Activated naive CD4-positive, alpha-beta T cell (primary cell): ENCODE results near the gene GRID2.

Source experiments
- DNase-seq, 4 experiments: peaks; one replicate each; lab custom pipeline; 2025; lab: John Stamatoyannopoulos, UW

GRID2 gene

GRCh38 chr4:93502991-93503390, 1199.2 kb downstream of the GRID2 start:
- no peak for DNase-seq

GRCh38 chr4:93513851-93514250, 1210.1 kb downstream of the GRID2 start:
- no peak for DNase-seq

GRCh38 chr4:93515208-93515607, 1211.4 kb downstream of the GRID2 start:
- no peak for DNase-seq

- no peak for DNase-seq
Measured at GRCh38 chr4:93529692-93530372, 1226.1 kb downstream of the GRID2 start.

GRCh38 chr4:93532234-93532633, 1228.5 kb downstream of the GRID2 start:
- DNase-seq = no peak

GRCh38 chr4:93540562-93540961, 1236.8 kb downstream of the GRID2 start:
- DNase-seq = no peak

- no peak for DNase-seq
Measured at GRCh38 chr4:93561842-93562241, 1258.1 kb downstream of the GRID2 start.

GRCh38 chr4:93568758-93569157, 1265.0 kb downstream of the GRID2 start:
- DNase-seq = no peak

- DNase-seq = no peak
Measured at GRCh38 chr4:93573285-93573684, 1269.5 kb downstream of the GRID2 start.

GRCh38 chr4:93578942-93579341, 1275.2 kb downstream of the GRID2 start:
- no peak for DNase-seq

- DNase-seq = no peak
Measured at GRCh38 chr4:93605163-93605562, 1301.4 kb downstream of the GRID2 start.

- no peak for DNase-seq
Measured at GRCh38 chr4:93617606-93618005, 1313.8 kb downstream of the GRID2 start.

- no peak for DNase-seq
Measured at GRCh38 chr4:93633721-93634120, 1330.0 kb downstream of the GRID2 start.

GRCh38 chr4:93635943-93636342, 1332.2 kb downstream of the GRID2 start:
- DNase-seq = no peak

- no peak for DNase-seq
Measured at GRCh38 chr4:93645120-93645519, 1341.4 kb downstream of the GRID2 start.

GRCh38 chr4:93646233-93646930, 1342.6 kb downstream of the GRID2 start:
- no peak for DNase-seq

- DNase-seq = no peak
Measured at GRCh38 chr4:93648258-93648657, 1344.5 kb downstream of the GRID2 start.

- no peak for DNase-seq
Measured at GRCh38 chr4:93649828-93650227, 1346.1 kb downstream of the GRID2 start.

- DNase-seq = no peak
Measured at GRCh38 chr4:93654211-93654610, 1350.4 kb downstream of the GRID2 start.

- no peak for DNase-seq
Measured at GRCh38 chr4:93657527-93657926, 1353.8 kb downstream of the GRID2 start.

- no peak for DNase-seq
Measured at GRCh38 chr4:93658443-93658842, 1354.7 kb downstream of the GRID2 start.

GRCh38 chr4:93659629-93660028, 1355.9 kb downstream of the GRID2 start:
- DNase-seq = no peak

- no peak for DNase-seq
Measured at GRCh38 chr4:93660036-93660435, 1356.3 kb downstream of the GRID2 start.

GRCh38 chr4:93670434-93670833, 1366.7 kb downstream of the GRID2 start:
- DNase-seq = no peak
